Fibroblast of pulmonary artery (primary cell): ENCODE results near the gene SMAD3.

Experiments
- DNase-seq: peaks from one replicate; pipeline ENCODE4 v3.0.0-alpha.2; 2010; ENCODE audit warnings: low read depth
- H3K4me3 ChIP-seq: replicated peaks from 2 replicates; pipeline ENCODE4 v1.5.1; 2011; ENCODE audit warnings: low read depth, mild to moderate bottlenecking, control low read depth, low read length, moderate library complexity
- TF ChIP-seq, protein P1 (sequence below): IDR thresholded peaks from 2 replicates; pipeline ENCODE4 v1.5.1; 2011; ENCODE audit warnings: mild to moderate bottlenecking, control low read depth, low read length, inconsistent platforms; ENCODE audit errors: missing control alignments

SMAD3 gene

DNA sequence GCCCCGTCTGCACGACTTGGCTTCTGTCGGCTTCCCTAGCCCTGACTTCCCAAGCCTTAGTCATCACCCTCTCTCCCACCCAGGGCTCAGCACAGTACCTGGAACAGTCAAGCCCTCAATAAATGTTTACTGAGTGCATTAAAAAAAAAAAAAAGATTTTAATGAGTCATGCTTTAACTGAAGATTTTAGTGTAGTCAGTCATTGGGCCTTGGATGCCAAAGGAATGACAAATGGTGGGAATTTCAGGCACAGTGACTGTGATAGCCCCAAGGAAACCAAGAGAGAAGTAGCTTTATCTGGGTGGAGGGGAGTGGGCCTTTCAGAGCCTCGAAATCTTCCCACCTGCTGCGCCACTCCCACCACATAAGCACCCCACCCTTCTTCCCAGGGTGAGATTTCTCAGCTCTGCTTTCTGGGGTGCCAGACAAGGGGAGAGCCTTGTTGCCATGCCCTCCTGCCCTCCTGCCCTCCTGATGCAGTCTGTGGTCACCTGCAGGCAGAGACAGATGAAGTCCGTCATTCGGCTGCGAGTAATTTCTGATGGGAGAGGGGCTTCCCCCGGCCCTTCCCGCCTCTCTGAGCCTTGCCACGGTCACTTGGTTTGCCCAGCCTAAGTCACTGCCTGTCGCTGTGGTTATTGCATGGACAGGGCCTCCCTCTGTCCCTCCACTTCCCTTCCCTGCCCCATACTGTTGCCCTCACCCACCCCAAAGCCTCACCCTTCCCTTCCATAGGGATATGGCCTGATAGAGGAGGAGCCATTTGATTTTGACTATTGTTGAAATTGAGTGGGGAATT is 41.8 kb downstream of the SMAD3 start:
- H3K4me3 ChIP-seq = no peak overlapping the region
- peak; percentile 98 for DNase-seq
- TF ChIP-seq, protein P1, sequence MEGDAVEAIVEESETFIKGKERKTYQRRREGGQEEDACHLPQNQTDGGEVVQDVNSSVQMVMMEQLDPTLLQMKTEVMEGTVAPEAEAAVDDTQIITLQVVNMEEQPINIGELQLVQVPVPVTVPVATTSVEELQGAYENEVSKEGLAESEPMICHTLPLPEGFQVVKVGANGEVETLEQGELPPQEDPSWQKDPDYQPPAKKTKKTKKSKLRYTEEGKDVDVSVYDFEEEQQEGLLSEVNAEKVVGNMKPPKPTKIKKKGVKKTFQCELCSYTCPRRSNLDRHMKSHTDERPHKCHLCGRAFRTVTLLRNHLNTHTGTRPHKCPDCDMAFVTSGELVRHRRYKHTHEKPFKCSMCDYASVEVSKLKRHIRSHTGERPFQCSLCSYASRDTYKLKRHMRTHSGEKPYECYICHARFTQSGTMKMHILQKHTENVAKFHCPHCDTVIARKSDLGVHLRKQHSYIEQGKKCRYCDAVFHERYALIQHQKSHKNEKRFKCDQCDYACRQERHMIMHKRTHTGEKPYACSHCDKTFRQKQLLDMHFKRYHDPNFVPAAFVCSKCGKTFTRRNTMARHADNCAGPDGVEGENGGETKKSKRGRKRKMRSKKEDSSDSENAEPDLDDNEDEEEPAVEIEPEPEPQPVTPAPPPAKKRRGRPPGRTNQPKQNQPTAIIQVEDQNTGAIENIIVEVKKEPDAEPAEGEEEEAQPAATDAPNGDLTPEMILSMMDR = no peak

DNA sequence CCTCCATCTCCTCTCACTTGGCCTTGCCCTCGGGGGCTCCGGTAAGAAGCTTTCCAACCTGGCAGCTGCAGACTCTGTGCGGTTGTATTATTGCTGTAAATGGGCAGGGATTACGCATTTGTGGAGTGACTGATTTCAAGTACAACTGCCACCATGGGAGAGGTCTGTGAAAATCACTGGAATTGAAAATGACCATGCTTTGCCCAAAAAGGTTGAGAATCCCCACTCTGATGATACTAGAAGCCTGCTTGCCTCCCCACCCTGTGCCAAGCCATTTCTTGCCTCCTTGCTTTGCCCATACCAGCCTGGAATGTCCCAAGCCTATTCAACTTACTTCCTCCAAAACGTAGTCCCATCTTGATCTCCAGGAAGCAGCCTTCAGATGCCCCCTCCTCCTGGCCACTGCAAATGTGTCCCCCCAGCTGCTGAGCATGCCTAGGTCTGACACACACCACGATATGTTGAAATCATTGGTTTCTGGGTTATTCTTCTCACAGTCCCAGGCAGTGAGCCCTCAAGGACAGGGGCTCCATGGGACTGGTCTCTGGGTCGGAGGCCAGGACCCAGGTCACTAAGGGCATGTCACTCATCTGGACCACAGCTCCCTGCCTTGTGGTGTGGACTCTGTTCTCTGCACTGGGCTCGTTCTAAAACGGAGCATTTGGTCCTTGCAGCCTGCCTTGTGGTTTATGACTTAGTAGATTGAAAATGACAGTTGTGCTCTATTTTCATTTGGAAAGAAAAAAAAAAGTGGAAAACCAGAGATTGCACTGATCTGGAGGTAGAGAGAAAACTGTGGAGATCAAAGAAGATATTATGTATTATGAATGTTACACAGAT is 42.9 kb downstream of the SMAD3 start:
- no peak for DNase-seq
- TF ChIP-seq, protein P1 = no peak
- no peak overlapping the region for H3K4me3 ChIP-seq

DNA sequence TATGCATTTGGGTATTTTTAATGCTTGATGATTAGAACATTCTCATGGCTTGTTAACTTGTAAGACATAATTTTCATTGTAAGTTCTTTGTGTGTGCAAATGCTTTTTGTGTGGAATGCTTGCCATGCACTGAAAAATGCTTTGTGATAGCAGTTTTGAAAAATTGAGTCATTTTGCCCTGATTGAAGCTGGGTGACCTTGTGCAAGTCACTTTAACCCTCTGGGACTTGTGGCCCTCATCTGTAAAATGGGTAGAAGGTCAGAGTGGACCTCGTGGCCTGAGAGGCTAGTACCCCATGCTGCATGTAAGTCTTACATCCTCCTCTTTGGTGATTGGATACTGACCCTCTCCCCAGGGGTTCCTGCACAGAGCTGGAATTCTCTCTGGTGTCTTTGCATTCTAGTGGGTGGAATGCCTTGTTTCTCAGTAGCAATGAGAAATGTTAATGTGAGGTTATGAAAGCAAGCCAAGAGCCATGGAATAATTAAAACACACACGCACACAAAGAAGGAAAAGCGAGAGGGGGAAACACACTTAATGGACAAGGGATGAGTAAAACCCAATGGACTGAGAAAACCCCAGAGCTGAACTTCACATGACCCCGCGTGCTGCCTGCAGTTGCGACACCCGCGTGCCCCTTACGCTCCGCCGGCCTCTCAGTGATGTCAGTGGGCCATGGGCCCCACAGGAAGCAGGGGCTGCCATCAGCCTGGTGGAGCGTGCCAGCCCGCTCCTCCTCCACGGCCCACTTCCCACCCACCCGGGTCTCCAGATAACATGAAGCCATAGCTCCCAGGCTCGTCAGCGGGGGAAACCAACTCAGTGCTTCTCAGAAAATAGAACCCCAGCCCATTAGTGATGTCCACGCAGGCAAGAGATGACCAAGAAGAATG is 44.0 kb downstream of the SMAD3 start:
- peak; percentile 98 for DNase-seq
- H3K4me3 ChIP-seq = no peak overlapping the region
- TF ChIP-seq, protein P1 = no peak

DNA sequence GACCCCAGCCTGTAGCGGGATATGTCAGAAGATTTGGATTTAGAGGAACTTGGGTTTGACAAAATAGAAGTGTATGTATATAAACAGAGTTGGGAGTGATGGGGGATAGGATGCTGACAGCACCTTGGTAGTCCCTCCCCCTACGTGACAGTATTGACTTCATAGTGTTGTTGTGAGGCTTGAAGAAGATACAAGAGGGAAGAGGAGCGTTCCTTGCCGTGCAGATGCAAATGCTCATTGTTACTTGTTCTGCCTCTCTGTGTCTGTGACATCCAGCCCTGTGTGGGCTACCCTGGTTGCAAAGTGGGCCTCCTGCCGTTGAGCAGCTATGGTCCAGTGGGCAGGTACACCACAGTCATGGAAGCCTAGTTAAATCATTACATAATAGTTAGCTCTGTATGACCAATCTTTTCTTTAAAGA is 45.0 kb downstream of the SMAD3 start:
- H3K4me3 ChIP-seq = no peak overlapping the region
- no peak for DNase-seq

DNA sequence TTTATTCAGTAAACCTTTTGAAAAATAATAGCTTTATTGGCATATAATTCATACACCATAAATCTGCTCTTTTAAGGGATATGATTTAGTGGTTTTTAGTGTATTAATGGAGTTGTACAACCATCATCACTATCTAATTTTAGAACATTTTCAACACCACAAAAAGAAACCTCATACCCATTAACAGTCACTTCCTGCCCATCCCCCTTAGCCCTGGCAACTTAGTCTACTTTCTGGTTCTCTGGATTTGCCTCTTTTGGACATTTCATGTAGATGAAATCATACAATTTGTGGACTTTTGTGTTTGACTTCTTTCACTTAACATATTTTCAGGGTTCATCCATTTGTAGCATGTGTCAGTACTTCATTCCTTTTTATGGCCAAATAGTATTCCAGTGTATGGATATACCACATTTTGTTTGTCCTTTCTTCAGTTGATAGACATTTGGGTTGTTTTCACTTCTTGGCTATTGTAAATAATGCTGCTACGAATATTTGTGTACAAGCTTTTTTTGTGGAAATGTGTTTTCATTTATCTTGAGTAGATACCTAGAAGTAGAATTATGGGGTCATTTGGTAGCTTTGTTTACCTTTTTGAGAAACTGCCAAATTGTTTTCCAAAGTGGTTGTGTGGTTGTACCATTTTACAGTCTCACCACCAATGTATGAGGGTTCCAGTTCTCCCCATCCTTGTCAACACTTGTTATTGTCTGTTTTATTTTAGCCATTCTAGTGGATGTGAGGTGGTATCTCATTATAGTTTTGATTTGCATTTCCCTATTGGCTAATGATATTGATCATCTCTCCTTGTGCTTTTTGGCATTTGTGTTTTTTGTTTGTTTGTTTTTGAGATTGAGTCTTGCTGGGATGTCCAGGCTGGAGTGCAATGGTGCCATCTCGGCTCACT is 45.8 kb downstream of the SMAD3 start:
- no peak for DNase-seq

More for the DNA sequence above, 45.0 kb downstream of the SMAD3 start:
- TF ChIP-seq, protein P1 = no peak

More for the DNA sequence above, 45.8 kb downstream of the SMAD3 start:
- no peak overlapping the region for H3K4me3 ChIP-seq
- TF ChIP-seq, protein P1 = no peak
